SH-SY5Y (cell line): ENCODE results near the gene E2F1.

Experiments
- GATA2 ChIP-seq: IDR thresholded peaks from 2 replicates; pipeline ENCODE4 v1.6.1; 2011; ENCODE audit warnings: mild to moderate bottlenecking, low read depth, low read length
- GATA3 ChIP-seq: IDR thresholded peaks from 2 replicates; pipeline ENCODE4 v1.6.1; 2011; ENCODE audit warnings: low read depth, mild to moderate bottlenecking, low read length, moderate library complexity

DNA sequence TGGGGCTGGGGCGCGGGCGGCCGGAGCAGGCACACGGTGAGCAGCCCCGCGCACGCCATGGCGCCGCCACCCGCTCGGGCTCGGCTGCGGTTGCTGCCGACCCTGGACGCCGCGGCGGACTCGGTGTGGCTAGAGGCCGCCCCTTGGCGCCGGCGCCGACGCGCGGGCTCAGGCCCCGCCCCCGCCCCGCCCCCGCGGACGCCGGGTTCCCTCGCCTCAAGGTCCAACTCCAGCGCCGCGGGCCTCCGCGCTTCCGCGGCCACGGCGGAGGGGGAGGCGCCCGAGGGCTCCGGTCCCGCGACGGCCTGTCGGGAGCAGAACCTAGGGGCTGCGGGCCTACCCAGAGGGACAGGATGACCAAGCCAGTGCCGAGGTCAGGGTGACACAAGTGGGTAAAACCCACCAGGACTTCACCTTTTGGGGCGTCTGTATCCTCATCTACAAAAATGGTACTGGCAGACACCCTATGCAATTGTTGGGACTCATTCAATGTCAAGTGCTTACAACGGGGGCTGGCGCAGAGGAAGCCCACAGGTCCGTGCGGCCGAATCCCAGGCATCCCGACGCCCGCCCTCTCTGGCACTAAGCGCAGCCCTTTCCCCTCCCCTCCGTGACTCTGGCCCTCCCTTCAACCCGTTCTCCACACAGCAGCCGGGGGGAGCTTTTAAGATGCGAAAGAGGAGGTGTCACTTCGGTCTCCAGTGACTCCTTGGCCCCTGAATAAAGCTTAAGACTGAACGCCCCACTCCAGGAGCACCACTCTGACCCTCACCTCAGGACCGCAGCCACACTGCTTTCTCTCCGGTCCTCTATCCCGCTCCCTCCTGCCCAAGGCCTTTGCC, 11.7 kb downstream of the E2F1 start, which contains the start of gene NECAB3:
- TF ChIP-seq GATA2 (no peak), GATA3 (no peak)
